DOHH2 (cell line): ENCODE measurements around the gene TRPV6.

ENCODE experiments used
- H3F3A ChIP-seq: fragments of 200-600 bp; sonication (generic), shearing (Covaris generic); 2 replicates; pipeline ENCODE4 v1.6.0; 2016; ENCODE audit warnings: antibody characterized with exemption, mild to moderate bottlenecking; ENCODE audit not compliant: control insufficient read depth, insufficient read depth
- H3K27ac ChIP-seq: fragments of 200-600 bp; sonication (generic); 2 replicates; pipeline ENCODE4 v1.5.1; 2014; ENCODE audit warnings: low read depth, mild to moderate bottlenecking, low read length, moderate library complexity
- H3K27me3 ChIP-seq: fragments of 200-600 bp; sonication (generic); 2 replicates; pipeline ENCODE4 v1.6.1; 2014; ENCODE audit warnings: mild to moderate bottlenecking, low read length, mixed read lengths; ENCODE audit not compliant: control insufficient read depth
- H3K36me3 ChIP-seq: fragments of 200-600 bp; sonication (generic); 2 replicates; pipeline ENCODE4 v1.6.1; 2014; ENCODE audit warnings: mild to moderate bottlenecking, low read length, moderate library complexity, mixed read lengths; ENCODE audit not compliant: control insufficient read depth
- H3K4me1 ChIP-seq: fragments of 200-600 bp; sonication (generic); 2 replicates; pipeline ENCODE4 v1.6.1; 2014; ENCODE audit warnings: mild to moderate bottlenecking, low read length, mixed read lengths; ENCODE audit not compliant: control insufficient read depth
- H3K4me2 ChIP-seq: fragments of 200-600 bp; sonication (generic); 2 replicates; pipeline ENCODE4 v1.6.0; 2014; ENCODE audit warnings: mild to moderate bottlenecking, low read length, moderate library complexity
- H3K4me3 ChIP-seq: fragments of 200-600 bp; sonication (generic); 2 replicates; pipeline ENCODE4 v1.5.1; 2014; ENCODE audit warnings: mild to moderate bottlenecking, low read length, mixed read lengths
- H3K79me2 ChIP-seq: fragments of 200-600 bp; sonication (generic); 2 replicates; pipeline ENCODE4 v1.6.1; 2014; ENCODE audit warnings: mild to moderate bottlenecking, low read length, mixed read lengths; ENCODE audit not compliant: control insufficient read depth
- H3K9me2 ChIP-seq: fragments of 200-600 bp; sonication (generic); replicated peaks from 2 replicates; pipeline ENCODE4 v1.6.1; 2014; ENCODE audit warnings: mild to moderate bottlenecking, low read length, mixed read lengths; ENCODE audit not compliant: control insufficient read depth
- H3K9me3 ChIP-seq: fragments of 200-600 bp; sonication (generic); 2 replicates; pipeline ENCODE4 v1.6.1; 2014; ENCODE audit warnings: antibody characterized with exemption, low read length, mixed read lengths; ENCODE audit not compliant: control insufficient read depth, insufficient read depth
- H4K20me1 ChIP-seq: fragments of 200-600 bp; sonication (generic); 2 replicates; pipeline ENCODE4 v1.6.0; 2014; ENCODE audit warnings: low read depth, mild to moderate bottlenecking, antibody characterized with exemption, low read length, moderate library complexity; ENCODE audit not compliant: control insufficient read depth, insufficient read depth
- EZH2phosphoT487 ChIP-seq: fragments of 200-600 bp; sonication (generic); IDR thresholded peaks from 2 replicates; pipeline ENCODE4 v1.6.1; 2017; ENCODE audit warnings: borderline replicate concordance, mild to moderate bottlenecking, antibody characterized with exemption, low read length, moderate library complexity, mixed read lengths
- TF ChIP-seq, protein P1 (sequence below): fragments of 200-600 bp; sonication (generic); IDR thresholded peaks from one replicate; pipeline ENCODE4 v1.5.1; 2014; ENCODE audit warnings: antibody characterized with exemption, mild to moderate bottlenecking, low read depth, low read length; ENCODE audit not compliant: poor library complexity, severe bottlenecking

The TRPV6 gene

DNA sequence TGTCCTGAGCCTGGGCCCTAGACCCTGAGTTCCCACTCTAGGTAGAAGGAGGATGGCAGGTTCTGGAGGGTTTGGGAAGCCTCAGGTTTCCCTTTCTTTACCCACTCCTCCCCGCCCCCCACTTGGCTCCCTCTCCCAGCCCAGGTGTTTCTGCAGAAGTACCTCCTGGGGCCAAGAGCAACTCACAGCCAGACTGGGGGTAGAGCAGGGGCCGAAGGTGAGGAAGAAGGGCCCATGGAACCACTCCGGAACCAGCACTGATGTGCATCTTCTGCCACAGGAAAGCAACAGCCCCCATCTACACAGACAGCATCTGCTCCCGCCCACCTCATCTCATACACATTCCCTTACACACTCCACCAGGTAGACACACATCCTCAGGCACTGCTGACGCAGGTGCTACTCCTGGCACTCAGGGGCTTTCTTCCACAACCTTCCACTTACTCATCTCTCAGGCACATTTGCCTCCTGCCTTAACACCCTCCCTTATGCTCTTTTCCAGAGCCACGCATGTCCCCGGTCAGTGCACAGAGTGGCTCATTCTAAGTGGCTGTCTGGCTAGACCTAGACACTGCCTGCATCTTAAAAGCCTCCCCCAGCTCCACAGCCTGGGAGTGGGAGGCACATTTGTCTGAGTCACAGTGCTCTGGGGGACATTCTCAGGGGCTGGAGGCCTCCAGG, 28.8 kb downstream of the TRPV6 start:
- H3K79me2 ChIP-seq: no peaks in the 10 kb centered on the region
- H4K20me1 ChIP-seq: no peaks in the 10 kb centered on the region
- H3K4me1 ChIP-seq: peaks cover 16% of the 10 kb centered on the region
- H3K27me3 ChIP-seq: peaks cover 44% of the 10 kb centered on the region
- H3K9me3 ChIP-seq: no peaks in the 10 kb centered on the region
- H3K36me3 ChIP-seq: no peaks in the 10 kb centered on the region
- H3K9me2 ChIP-seq: no peaks in the 10 kb centered on the region
- no peak overlapping the region for H3K4me2 ChIP-seq
- TF ChIP-seq, protein P1, sequence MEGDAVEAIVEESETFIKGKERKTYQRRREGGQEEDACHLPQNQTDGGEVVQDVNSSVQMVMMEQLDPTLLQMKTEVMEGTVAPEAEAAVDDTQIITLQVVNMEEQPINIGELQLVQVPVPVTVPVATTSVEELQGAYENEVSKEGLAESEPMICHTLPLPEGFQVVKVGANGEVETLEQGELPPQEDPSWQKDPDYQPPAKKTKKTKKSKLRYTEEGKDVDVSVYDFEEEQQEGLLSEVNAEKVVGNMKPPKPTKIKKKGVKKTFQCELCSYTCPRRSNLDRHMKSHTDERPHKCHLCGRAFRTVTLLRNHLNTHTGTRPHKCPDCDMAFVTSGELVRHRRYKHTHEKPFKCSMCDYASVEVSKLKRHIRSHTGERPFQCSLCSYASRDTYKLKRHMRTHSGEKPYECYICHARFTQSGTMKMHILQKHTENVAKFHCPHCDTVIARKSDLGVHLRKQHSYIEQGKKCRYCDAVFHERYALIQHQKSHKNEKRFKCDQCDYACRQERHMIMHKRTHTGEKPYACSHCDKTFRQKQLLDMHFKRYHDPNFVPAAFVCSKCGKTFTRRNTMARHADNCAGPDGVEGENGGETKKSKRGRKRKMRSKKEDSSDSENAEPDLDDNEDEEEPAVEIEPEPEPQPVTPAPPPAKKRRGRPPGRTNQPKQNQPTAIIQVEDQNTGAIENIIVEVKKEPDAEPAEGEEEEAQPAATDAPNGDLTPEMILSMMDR: no peak
- no peak for TF ChIP-seq EZH2phosphoT487
- no peak overlapping the region for H3K4me3 ChIP-seq
- H3F3A ChIP-seq: peaks cover 7% of the 10 kb centered on the region
- H3K27ac ChIP-seq: no peak overlapping the region

DNA sequence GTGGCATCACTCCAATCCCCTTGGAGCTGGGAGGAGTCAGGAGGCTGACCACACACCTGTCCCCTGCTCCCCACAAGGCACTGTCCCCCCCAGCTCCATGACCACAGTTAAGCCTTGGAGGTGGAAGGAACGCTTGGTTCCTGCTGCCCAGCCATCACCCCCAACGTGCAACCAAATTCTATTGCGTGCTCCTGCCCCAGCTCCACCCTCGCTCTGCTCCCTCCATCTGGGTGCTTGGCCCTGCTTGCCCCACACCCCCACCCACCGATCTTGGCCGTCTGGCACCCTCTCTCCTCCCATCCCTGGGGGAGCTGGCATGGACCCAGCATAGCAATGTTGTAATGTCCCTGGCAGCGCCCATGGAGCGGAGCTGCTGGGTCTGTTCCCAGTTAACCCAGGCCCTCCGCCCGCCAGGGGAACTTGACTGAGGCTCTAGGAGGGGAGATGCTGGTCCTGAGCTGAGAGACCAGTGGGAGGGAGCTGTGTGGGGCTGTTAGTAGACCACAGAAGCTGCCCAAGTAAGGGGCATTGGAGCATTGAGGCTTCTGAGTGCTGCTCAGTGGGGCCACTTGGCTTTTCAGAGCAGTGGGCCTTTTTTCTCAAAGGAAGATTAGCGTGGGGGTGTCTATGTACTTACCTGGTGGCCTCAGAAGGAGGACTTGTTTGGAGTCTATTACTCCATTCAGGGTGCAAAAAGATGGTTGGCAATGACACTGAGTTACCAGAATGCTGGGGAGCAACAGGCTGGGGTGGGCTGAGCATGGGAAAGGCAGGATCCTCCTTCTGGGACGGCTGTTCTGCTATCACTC, 29.6 kb downstream of the TRPV6 start:
- H3K9me2 ChIP-seq: no peaks in the 10 kb centered on the region
- peaks cover 23% of the 10 kb centered on the region for H3K4me1 ChIP-seq
- peak overlapping the region; percentile 96 for H3K4me3 ChIP-seq
- H3K4me2 ChIP-seq: peak overlapping the region; percentile 89
- H3K36me3 ChIP-seq: no peaks in the 10 kb centered on the region
- H3K9me3 ChIP-seq: no peaks in the 10 kb centered on the region
- H4K20me1 ChIP-seq: no peaks in the 10 kb centered on the region
- TF ChIP-seq, protein P1: no peak
- TF ChIP-seq EZH2phosphoT487: no peak
- no peaks in the 10 kb centered on the region for H3K79me2 ChIP-seq
- peaks cover 39% of the 10 kb centered on the region for H3K27me3 ChIP-seq
- H3F3A ChIP-seq: peaks cover 7% of the 10 kb centered on the region
- H3K27ac ChIP-seq: no peak overlapping the region

DNA sequence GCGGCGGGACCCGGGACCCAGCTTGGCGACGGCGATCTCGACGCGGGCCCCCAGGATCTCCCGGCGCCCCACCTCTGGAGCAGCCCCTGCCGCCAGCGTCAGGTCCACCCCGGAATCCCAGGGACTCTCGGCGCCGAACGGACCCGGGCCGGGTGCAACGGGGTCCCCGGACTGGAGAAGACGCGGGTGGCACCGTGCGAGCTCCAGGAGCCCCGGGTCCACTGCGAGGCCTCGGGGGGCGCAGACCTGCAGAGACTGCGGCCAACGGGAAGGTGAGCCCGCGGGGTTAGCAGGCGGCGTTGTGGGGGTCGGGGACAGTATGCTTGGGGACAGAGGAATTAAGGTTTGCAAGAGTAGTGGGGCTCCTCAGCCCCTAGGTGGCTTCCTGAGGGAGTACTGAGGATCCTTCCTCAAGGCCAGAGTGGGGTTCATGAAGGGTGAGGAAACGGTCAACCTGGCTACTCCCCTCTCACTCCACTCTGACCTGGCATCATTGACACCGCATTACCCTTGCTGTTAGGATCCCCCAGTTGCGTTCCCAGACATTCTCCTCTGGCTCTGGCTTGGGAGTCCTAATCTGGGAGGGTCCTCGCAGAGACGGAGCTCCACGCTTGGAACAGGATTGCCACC, 30.3 kb downstream of the TRPV6 start:
- H3K27me3 ChIP-seq: peaks cover 32% of the 10 kb centered on the region
- H3K79me2 ChIP-seq: no peaks in the 10 kb centered on the region
- no peak for TF ChIP-seq EZH2phosphoT487
- TF ChIP-seq, protein P1: peak; percentile 47
- peak overlapping the region; percentile 96 for H3K4me3 ChIP-seq
- H3K27ac ChIP-seq: no peak overlapping the region
- H3K4me1 ChIP-seq: peaks cover 29% of the 10 kb centered on the region
- H3K9me2 ChIP-seq: no peaks in the 10 kb centered on the region
- H3F3A ChIP-seq: peaks cover 7% of the 10 kb centered on the region
- H4K20me1 ChIP-seq: no peaks in the 10 kb centered on the region
- H3K36me3 ChIP-seq: no peaks in the 10 kb centered on the region
- no peaks in the 10 kb centered on the region for H3K9me3 ChIP-seq
- peak overlapping the region; percentile 89 for H3K4me2 ChIP-seq
